HG03432 (cell line): ENCODE results near the gene SYNM.
"Not testable (repeated sequence)": the region's sequence is repeated elsewhere in the genome, so short reads cannot be mapped to it uniquely, and the experiment has no call there.

ENCODE experiments used
- ATAC-seq: cut with Tn5 transposase; IDR thresholded peaks from one replicate; pipeline ENCODE4 v1.9.1; 2021; ENCODE audit warnings: mild to moderate bottlenecking, moderate library complexity; ENCODE audit not compliant: unreplicated experiment

Gene SYNM, protein sequence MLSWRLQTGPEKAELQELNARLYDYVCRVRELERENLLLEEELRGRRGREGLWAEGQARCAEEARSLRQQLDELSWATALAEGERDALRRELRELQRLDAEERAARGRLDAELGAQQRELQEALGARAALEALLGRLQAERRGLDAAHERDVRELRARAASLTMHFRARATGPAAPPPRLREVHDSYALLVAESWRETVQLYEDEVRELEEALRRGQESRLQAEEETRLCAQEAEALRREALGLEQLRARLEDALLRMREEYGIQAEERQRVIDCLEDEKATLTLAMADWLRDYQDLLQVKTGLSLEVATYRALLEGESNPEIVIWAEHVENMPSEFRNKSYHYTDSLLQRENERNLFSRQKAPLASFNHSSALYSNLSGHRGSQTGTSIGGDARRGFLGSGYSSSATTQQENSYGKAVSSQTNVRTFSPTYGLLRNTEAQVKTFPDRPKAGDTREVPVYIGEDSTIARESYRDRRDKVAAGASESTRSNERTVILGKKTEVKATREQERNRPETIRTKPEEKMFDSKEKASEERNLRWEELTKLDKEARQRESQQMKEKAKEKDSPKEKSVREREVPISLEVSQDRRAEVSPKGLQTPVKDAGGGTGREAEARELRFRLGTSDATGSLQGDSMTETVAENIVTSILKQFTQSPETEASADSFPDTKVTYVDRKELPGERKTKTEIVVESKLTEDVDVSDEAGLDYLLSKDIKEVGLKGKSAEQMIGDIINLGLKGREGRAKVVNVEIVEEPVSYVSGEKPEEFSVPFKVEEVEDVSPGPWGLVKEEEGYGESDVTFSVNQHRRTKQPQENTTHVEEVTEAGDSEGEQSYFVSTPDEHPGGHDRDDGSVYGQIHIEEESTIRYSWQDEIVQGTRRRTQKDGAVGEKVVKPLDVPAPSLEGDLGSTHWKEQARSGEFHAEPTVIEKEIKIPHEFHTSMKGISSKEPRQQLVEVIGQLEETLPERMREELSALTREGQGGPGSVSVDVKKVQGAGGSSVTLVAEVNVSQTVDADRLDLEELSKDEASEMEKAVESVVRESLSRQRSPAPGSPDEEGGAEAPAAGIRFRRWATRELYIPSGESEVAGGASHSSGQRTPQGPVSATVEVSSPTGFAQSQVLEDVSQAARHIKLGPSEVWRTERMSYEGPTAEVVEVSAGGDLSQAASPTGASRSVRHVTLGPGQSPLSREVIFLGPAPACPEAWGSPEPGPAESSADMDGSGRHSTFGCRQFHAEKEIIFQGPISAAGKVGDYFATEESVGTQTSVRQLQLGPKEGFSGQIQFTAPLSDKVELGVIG (N-terminal part only)

DNA sequence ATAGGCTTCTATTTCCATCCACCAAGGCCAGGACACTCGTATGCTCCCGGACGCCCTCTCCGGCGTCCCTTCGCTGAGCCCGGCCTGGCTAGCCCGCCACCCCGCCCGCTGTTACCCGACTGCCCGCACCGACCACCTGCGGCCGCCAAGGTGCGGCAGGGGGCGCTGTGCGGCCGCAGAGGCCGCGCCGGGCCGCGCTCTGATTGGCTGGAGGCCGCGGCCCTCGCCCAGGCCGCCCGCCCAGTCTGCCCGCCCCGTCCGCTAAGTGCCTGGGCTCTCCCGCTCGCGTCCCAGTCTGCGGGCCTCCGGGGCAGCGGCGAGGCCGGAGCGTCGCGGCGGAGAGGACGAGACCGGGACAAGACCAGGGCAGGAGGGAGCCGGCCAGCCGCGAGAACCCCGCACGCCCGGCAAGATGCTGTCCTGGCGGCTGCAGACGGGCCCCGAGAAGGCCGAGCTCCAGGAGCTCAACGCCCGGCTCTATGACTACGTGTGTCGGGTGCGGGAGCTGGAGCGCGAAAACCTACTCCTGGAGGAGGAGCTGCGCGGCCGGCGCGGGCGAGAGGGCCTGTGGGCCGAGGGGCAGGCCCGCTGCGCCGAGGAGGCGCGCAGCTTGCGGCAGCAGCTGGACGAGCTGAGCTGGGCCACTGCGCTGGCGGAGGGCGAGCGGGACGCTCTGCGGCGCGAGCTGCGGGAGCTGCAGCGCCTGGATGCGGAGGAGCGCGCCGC is at the start of gene SYNM:
TSS of gene SYNM (plus strand) at position 293 of the 726 bp plus-strand sequence. CDS start at position 413, 120 bp downstream.
- ATAC-seq = peak; percentile 84

DNA sequence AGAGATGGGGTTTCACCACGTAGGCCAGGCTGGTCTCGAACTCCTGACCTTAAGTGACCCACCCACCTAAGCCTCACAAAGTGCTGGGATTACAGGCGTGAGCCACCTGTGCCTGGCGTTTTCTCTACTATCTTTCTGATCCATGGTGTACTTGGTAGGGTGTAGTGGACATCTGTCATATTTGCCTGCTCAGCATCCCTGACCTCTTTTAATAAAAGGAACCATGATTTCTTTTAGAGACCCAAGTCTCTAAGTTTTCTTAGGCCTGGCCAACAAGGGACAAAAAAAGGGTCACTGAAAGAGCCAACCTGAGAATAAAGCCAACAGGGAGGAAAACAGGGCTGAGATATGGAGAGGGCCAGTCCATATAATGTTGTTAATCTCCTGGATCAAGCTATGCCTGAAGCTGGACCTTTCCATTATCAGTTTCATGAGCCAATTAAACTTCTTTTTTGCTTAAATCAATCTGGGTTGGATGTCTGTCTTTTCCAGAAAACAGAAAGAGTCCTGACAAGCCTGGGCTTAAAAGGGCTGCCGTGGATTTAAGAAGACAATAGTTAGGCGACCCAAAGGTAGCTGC is 49.2 kb upstream of the SYNM start:
- ATAC-seq = no peak

DNA sequence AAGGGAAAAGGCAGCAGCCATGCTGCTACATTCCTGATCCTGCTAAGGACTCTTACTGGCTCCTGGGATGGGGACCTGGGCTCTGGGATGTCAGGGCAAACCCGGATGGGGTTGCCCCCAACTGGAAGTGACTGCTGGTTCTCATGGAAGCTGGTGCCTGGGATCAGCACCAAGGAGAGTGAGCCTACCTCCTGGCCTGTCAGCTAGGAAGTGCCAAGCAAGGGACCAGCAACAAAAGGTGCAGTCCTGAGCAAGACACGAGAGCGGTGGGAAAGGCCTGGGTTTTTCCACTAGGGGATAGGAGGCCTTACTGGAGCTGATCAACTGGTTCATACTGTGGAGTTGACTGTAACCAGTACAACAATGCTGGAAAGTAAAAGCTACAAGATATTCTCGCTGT is 47.9 kb upstream of the SYNM start:
- no peak for ATAC-seq

DNA sequence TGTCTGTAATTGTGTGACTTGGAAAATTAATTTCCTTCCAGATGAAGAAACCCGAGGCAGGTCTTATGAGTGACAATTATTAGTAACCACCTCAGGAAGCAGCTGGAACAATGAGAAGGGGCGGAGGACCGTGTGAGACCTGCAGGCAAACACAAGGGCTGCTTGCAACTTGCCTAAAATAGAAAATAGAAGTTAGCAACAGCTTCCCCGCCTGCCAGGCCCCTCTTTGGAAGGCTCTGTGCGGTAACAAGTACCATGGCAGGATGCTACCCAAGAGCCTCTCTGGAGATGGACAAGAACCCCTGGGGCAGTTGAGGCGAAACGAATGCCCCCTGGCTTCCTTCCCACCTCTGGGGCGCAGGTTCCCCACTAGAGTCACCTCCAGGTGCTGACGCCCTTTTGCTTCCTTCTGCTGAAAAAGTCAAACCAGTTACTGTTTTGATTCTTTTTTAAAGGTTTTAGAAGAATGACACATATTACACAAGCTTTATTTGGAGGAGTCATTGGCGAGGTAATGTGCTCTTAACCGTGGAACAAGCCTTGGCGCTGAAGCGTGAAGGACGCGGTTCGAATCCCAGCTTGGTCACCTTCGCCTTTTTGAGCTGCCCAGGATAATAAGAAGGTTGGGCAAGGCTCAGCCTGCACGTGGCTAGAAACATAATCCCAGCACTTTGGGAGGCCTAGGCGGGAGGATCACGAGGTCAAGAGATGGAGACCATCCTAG is 47.0 kb upstream of the SYNM start:
- ATAC-seq = no peak

DNA sequence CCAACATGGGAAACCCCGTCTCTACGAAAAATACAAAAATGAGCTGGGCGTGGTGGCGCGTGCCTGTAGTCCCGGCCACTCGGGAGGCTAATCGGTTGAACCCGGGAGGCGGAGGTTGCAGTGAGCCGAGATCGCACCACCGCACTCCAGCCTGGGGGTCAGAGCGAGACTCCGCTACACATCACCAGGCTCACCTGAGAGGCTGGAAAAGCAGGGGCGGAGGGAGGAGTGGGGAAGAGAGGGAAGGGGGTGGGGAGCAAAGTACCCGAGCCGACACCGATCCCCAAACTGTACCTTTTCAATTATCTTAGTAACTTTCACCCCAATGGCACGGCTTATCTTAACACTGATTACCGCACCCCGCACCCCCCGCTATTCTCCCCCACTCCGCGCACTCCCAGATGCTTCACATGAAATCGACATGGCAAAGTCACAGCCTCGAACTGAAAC is 46.4 kb upstream of the SYNM start:
- no peak for ATAC-seq

DNA sequence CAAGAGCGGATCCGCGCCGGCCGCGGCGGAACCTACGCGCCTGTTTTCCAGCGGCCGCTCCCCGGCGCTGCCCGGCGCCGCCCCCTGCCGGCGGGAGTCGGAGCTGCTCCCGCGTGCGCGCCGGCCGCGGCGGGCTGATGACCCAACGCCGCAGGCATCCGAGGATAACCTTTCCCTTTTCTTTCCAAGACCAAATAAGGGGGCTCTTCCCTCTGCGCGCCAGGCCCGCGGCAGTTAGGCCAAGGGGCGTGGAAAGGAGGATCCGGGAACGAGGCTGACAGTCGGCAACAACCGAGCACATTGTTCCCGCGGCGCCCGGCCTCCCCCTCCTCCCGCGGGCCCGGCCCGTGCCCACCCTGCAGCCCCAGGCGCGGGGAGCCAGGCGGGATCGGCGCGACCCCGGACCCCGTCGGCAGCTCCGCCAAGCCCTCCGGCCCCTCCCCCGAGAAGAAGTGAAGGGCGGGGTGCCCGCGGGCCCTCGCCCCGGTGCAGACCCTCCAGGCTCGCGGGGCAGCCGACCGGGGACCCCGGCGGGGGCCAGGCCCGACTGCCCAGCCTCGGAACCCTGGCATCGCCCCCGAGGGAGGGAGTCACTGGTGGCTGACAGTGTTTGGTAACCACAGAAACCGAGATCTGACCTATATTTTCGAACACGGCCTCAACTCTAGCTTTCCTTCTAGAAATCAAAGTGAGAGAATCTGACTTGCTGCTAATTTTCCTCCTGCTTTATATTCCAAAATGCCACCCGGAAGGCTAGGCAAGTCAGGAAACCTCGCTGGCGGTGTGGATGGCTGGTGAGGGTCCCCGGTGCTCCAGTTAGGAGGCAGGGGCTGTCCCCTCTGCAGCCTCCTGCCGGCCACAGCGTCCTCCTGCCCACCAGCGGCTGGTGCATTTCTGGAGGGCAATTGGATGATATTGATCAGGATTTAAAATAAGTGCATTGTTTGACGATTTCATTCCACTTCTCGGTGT is 45.6 kb upstream of the SYNM start:
- ATAC-seq = peak; percentile 82

DNA sequence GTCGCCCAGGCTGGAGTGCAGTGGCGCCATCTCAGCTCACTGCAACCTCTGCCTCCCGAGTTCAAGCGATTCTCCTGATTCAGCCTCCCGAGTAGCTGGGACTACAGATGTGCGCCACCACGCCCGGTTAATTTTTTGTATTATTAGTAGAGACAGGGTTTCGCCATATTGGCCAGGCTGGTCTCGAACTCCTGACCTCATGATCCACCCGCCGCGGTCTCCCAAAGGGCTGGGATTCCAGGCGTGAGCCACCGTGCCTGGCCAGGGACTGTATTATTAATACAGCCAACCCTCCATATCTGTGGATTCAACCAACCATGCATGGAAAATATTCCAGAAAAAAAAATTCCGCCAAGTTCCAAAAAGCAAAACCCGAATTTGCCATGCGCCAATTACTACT is 44.7 kb upstream of the SYNM start:
- ATAC-seq = not testable (repeated sequence)

DNA sequence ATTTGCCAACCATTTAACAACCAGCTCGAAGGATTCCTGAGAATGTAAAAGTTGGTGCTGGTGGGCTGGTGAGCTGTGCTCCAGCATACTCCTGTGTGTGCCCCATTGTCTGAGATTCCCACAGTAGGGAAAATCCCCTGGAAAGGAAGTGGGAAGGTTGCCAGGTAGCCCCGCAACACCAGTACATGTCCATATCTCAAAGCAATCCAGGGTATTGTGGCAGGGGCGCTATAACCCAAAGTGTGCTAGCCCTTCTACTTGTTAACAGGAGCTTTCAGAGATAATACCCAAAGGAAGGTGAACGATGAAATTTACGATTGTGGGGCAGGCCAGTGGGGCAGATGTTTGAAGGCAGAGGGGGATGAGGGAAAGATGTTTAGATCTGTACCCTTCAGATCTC is 42.7 kb upstream of the SYNM start:
- ATAC-seq = no peak

DNA sequence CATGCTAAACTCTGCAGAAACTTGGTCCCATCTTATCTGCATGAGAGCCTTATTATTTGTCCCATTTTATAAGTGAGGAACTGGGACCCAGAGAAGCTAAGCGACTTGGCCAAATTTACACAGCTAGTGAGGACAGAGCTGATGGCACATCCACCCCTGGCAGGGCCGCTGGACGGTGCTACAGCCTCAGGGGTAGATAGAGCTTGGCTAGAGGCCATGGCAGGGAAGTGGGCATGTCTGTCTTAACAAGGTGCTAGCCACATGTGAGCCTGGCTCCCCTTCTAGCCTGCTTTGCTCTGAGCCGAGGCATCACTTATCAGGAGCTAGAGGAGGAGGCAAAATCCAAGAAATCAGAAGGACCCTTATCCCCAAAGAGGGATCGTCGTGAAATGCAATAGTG is 36.7 kb upstream of the SYNM start:
- ATAC-seq = no peak

DNA sequence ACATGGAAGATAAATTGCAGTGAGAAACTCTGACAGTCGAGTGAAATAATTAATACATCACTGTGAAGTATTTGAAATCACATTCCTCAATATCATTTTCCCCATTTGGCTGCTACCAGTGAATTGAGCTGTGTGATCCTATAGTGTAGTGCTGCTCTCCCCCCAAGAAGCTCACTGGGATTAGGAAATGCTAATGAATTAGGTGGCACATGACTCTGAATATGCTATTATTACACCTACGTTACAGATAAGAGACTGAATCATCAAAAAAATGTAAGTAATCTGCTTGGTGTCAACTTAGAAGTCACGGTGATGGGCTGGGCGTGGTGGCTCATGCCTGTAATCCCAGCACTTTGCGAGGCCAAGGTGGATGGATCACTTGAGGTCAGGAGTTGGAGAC is 34.7 kb upstream of the SYNM start:
- no peak for ATAC-seq

DNA sequence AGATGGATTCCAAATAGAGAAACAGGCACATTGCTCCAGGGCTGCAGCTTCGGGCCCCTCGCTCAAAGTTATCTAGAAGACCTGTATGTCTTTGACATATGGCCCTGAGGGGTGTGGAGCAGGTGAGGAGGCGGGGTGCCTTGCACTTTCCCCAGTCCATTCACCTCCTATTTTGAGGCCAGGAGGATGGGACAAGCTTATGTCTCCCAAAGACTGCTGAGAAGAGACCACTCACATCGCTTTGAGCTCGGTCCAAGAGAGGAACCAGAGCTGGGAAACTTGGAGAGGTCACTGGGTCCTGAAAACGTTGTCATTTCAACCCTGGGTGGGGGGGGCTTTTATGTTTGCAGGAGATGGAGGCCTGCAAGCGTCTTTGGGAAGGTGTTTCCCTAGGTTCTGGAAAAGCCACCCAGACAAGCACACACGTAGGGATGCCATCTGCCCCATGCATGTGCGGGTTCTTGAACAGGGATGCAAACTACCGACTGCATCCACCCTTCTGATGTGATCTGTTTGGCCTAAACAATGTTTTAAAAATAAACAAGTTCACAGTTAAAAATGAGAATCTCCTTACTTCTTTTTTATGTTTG is 33.7 kb upstream of the SYNM start:
- ATAC-seq = no peak

DNA sequence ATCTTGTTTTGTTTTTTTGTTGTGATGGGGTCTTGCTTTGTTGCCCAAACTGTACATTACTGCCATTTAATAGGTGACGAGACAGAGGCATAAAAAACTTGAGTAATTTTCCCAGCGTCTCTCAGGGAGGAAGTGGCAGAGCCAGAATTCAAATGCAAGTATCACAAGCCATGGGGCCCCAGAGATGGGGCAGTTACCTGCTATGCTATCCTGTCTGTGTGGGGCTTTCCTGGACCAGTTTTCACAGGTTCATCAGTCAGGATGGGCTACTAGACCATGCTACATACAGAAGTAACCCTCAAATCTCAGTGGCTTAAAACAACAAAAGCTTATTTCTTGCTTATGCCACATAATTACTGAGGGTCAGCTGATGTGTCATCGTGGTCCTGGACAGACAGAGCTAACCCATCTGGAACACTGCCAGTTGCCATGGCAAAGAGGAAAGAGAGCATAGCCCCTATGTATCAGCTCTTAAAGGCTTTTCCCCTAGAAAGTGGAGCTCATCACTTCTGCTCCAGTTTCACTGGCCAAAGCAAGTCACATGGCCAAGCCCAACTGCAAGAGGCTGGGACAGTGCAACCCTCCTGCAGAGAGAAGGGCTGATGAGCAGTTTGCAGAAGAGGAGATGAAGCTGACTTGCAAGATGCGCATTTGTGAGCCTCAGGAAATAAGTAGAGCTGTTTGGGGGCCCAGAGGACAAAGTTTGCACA is 31.7 kb upstream of the SYNM start:
- peak; percentile 62 for ATAC-seq

DNA sequence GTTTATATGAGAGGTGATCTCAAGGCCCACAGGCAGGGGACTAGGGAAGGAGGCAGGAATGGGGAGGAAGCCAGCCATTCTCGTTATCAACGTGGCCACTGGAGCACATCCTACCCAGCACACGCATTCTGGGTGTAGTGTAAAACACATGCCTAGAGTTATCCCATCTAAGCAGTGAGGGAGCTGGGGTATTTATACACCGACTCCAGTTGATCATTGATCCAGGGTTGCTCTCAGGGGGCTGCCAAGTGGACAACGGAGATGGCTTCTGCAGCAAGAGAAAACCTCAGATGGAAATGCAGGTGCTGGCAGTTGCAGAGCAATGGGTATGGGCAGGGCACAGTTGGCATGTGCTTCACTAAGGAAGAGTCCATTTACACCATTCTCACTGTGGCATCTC is 30.4 kb upstream of the SYNM start:
- no peak for ATAC-seq

DNA sequence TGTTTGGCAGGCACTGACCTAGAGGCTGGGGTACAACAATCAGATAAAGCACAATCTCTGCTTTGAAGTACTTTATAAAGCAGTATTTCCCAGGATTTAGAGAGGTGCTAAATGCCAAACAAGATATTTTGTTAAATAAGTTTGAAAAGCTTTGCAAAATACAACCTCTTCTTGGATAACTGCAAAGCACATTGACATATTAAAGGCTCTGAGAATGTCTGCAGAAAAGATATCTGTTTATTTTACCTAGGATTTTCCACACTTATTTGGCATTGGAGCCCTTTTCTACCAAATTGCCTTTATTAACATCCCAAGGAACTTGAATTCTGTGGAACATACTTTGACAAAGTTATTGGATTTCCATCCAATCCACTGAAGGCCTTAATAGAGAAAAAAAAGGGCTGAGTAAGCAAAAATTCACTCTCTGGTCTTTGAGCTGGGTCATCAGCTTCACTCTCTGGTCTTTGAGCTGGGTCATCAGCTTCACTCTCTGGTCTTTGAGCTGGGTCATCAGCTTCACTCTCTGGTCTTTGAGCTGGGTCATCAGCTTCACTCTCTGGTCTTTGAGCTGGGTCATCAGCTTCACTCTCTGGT is 29.7 kb upstream of the SYNM start:
- ATAC-seq = not testable (repeated sequence)

DNA sequence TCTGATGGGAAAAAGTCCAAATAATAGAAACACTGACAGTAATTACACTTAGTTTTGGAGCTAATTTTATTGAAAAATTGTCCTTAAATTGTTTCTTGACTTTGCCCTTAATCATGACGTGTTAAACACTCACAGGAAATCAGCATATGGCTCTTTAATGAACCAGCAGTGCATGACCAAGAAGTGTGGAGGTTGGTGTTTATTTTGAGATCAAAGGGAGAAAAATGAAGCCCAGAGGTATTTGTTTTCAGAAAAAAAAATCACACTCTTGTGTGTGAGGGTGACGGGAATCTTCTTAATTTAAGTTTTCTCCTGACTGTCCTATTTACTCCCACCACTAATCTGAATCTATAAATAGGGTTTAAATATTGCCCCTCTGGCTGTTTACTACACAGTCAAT is 28.8 kb upstream of the SYNM start:
- no peak for ATAC-seq

DNA sequence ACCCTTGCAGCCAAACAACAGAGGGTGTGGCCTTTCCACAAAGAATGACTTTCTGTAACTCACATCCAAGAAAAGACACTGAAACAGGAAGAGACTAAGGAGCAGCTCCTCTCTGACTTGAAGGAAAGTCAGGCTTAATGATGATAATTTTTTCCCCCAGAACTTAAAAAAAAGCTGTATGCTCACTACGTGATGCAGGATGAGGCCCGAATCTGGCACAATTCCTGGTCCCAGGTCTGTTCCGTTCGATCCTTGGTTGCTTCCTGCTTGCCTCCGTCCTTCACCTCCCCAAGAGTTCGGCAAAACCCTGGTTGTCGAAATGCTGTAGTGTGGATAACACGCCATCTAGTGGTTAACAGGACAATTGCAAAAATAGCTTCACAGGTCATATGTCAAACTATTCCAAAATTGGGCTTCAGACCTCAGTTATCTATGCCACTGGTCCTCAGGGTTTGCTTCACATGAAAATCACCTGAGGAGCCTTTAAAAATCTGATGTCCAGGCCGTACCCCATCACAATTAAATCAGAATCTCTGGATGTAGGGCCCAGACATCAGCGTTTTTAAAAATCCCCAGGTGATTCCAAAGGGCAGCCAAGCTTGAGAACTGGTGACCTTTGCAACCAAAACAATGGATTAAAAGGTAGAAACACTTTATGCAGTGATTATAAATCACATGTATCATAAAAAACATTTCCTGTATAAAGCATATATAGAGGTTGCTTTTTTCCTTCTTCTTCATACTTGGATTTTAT is 28.1 kb upstream of the SYNM start:
- peak; percentile 74 for ATAC-seq
